NCI-H524 (cell line): ENCODE measurements around the gene MAD1L1.
A peak's percentile ranks its signal among the peaks of the same experiment; 100 is the strongest.

Source experiments
- DNase-seq, 2 experiments: peaks; one replicate each; lab custom pipeline; 2025; lab: John Stamatoyannopoulos, UW

The MAD1L1 gene

GRCh38 chr7:2117646-2118045 is 115.1 kb downstream of the MAD1L1 start:
- DNase-seq: no peak

GRCh38 chr7:2116989-2117591 is 115.7 kb downstream of the MAD1L1 start:
- DNase-seq: no peak

- no peak for DNase-seq
Observed at GRCh38 chr7:2116448-2116810, 116.3 kb downstream of the MAD1L1 start.

GRCh38 chr7:2115760-2116447 is 116.8 kb downstream of the MAD1L1 start:
- no peak for DNase-seq

- no peak for DNase-seq
Observed at GRCh38 chr7:2114926-2115759, 117.6 kb downstream of the MAD1L1 start.

GRCh38 chr7:2114052-2114451 is 118.7 kb downstream of the MAD1L1 start:
- DNase-seq: no peak

- no peak for DNase-seq
Observed at GRCh38 chr7:2112261-2113198, 120.2 kb downstream of the MAD1L1 start.

- DNase-seq: no peak
Observed at GRCh38 chr7:2111568-2111967, 121.2 kb downstream of the MAD1L1 start.

GRCh38 chr7:2110610-2111396 is 121.9 kb downstream of the MAD1L1 start:
- no peak for DNase-seq

- DNase-seq: peak; percentile 98
Observed at GRCh38 chr7:2109936-2110609, 122.7 kb downstream of the MAD1L1 start.

- peak in 1 of 2 experiments; percentile 31 for DNase-seq
Observed at GRCh38 chr7:2109251-2109872, 123.4 kb downstream of the MAD1L1 start.

- no peak for DNase-seq
Observed at GRCh38 chr7:2108501-2109250, 124.1 kb downstream of the MAD1L1 start.

GRCh38 chr7:2108071-2108455 is 124.7 kb downstream of the MAD1L1 start:
- no peak for DNase-seq

- no peak for DNase-seq
Observed at GRCh38 chr7:2107386-2108070, 125.2 kb downstream of the MAD1L1 start.

GRCh38 chr7:2106924-2107323 is 125.8 kb downstream of the MAD1L1 start:
- no peak for DNase-seq

- DNase-seq: no peak
Observed at GRCh38 chr7:2106440-2106839, 126.3 kb downstream of the MAD1L1 start.

- DNase-seq: no peak
Observed at GRCh38 chr7:2105917-2106316, 126.8 kb downstream of the MAD1L1 start.

GRCh38 chr7:2105280-2105679 is 127.5 kb downstream of the MAD1L1 start:
- DNase-seq: no peak

- DNase-seq: no peak
Observed at GRCh38 chr7:2104716-2105115, 128.0 kb downstream of the MAD1L1 start.
